Measurements from ENCODE around the gene ANKDD1A.

GRCh38 chr15:64911311-64912186 lies at the start of gene ANKDD1A:
- no peak for TF ChIP-seq CTCF (conservative IDR thresholded peaks at IDR 0.05)
- TF ChIP-seq ZFX (IDR thresholded peaks at IDR 0.05): no peak

Measured in C4-2B (cell line).